ENCODE results near the gene MAGEA6.

Gene MAGEA6

GRCh38 chrX:152735101-152735500 is 34.4 kb downstream of the MAGEA6 start:
- no peak for TF ChIP-seq GATA3 (IDR thresholded peaks at IDR 0.05; ENCODE audit: low read depth, low read length)
- TF ChIP-seq GATA2 (IDR thresholded peaks at IDR 0.05; ENCODE audit: low read depth, low read length), result no peak

- TF ChIP-seq GATA2 (IDR thresholded peaks at IDR 0.05; ENCODE audit: low read depth, low read length), result no peak
- no peak for TF ChIP-seq GATA3 (IDR thresholded peaks at IDR 0.05; ENCODE audit: low read depth, low read length)
Observed at GRCh38 chrX:152733261-152733975, 36.1 kb downstream of the MAGEA6 start, which contains the start of the genes CSAG1 and MAGEA12. Gene CSAG1 (minus strand): TSS chrX:152733721. CDS start chrX:152732460, 1,261 bp downstream. Gene MAGEA12 (plus strand): TSS chrX:152733757. CDS start chrX:152736162, 2,405 bp downstream.

GRCh38 chrX:152725409-152725808 is 44.1 kb downstream of the MAGEA6 start:
- TF ChIP-seq GATA2 (IDR thresholded peaks at IDR 0.05; ENCODE audit: low read depth, low read length) (no peak), GATA3 (IDR thresholded peaks at IDR 0.05; ENCODE audit: low read depth, low read length) (no peak)
